Smooth muscle cell (in vitro differentiated cells): ENCODE data around the gene SYT3. TPM values are rescaled to one million over a fixed set of nuclear protein-coding genes. Genes with fewer than 3 reads are reported as not detected.
"Not testable (repeated sequence)": the region's sequence is repeated elsewhere in the genome, so short reads cannot be mapped to it uniquely, and the experiment has no call there.

Experiments
- DNase-seq: peaks from one replicate; lab custom pipeline; 2025; ENCODE audit not compliant: unreplicated experiment; lab: John Stamatoyannopoulos, UW
- H2AFZ ChIP-seq: fragments of 200-600 bp; sonication (generic); 2 replicates; pipeline ENCODE4 v1.6.0; 2016; ENCODE audit warnings: antibody characterized with exemption, low read depth, mild to moderate bottlenecking
- H3F3A ChIP-seq: fragments of 200-600 bp; sonication (generic); 2 replicates; pipeline ENCODE4 v1.6.0; 2017; ENCODE audit warnings: antibody characterized with exemption, low read depth
- H3K27ac ChIP-seq: fragments of 200-600 bp; sonication (generic); 2 replicates; pipeline ENCODE4 v1.5.1; 2016; ENCODE audit warnings: low read depth, mild to moderate bottlenecking
- H3K27me3 ChIP-seq: fragments of 200-600 bp; sonication (generic); 2 replicates; pipeline ENCODE4 v1.6.1; 2016; ENCODE audit warnings: low read depth, mild to moderate bottlenecking
- H3K36me3 ChIP-seq: fragments of 200-600 bp; sonication (generic); 2 replicates; pipeline ENCODE4 v1.5.1; 2016; ENCODE audit warnings: low read depth
- H3K4me1 ChIP-seq: fragments of 200-600 bp; sonication (generic); 2 replicates; pipeline ENCODE4 v1.5.1; 2016; ENCODE audit warnings: low read depth
- H3K4me2 ChIP-seq: fragments of 200-600 bp; sonication (generic); 2 replicates; pipeline ENCODE4 v1.6.0; 2016; ENCODE audit warnings: mild to moderate bottlenecking
- H3K4me3 ChIP-seq: fragments of 200-600 bp; sonication (generic); 2 replicates; pipeline ENCODE4 v1.5.1; 2016; ENCODE audit warnings: mild to moderate bottlenecking
- H3K79me2 ChIP-seq: fragments of 200-600 bp; sonication (generic); 2 replicates; pipeline ENCODE4 v1.6.0; 2016; ENCODE audit warnings: low read depth, mild to moderate bottlenecking
- H3K9ac ChIP-seq: fragments of 200-600 bp; sonication (generic); 2 replicates; pipeline ENCODE4 v1.6.0; 2016; ENCODE audit warnings: low read depth
- H3K9me3 ChIP-seq: fragments of 200-600 bp; sonication (generic); replicated peaks from 2 replicates; pipeline ENCODE4 v1.5.1; 2016; ENCODE audit warnings: low read depth
- H4K20me1 ChIP-seq: fragments of 200-600 bp; sonication (generic); 2 replicates; pipeline ENCODE4 v1.6.0; 2016; ENCODE audit warnings: low read depth
- CTCF ChIP-seq: fragments of 200-600 bp; sonication (generic); IDR thresholded peaks from 2 replicates; pipeline ENCODE4 v1.5.1; 2017; ENCODE audit warnings: borderline replicate concordance, mild to moderate bottlenecking, antibody characterized with exemption; ENCODE audit not compliant: insufficient read depth, poor library complexity, severe bottlenecking
- WGBS: methylation state at CpG from one replicate; pipeline ENCODE4 v1.1.7; 2016; ENCODE audit warnings: low lambda C conversion rate; 5-methylcytosine and 5-hydroxymethylcytosine counted together
- polyA plus RNA-seq: library from polyadenylated mRNA; unstranded; fragments of >200 nt; fragmentation: Nextera tagmentation; extraction: Ambion mirVana; gene quantifications from 2 replicates; pipeline ENCODE4 v1.2.1, GENCODE V29; 2016
- total RNA-seq: library from RNA; depleted of rRNA; stranded (reverse); fragments of >200 nt; gene quantifications from 2 replicates; pipeline ENCODE4 v1.2.3, GENCODE V29; 2014

The SYT3 gene
- total and polyA plus RNA-seq, 2 experiments from 2014 or later, result 0.13 to 1.8 TPM

DNA sequence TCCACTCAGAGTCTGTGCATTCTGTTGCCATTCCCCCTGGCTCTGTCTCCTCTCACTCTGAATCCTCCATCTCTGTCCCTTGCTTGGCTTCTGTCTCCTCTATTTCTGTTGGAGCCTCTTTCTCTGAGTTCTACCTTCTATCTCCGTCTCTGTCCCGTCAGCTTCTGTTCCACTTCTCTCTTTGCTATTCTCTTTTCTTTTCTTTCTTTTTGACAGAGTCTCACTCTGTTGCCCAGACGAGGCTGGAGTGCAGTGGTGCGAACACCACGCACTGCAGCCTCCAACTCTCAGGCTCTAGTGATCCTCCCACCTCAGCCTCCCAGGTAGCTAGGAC, 37.6 kb downstream of the SYT3 start:
- Histone ChIP-seq H3K4me1 (no peaks in the 10 kb centered on the region), H3K4me2 (no peak overlapping the region), H3K4me3 (no peak overlapping the region), H3K9me3 (no peaks in the 10 kb centered on the region), H3F3A (no peaks in the 10 kb centered on the region), H3K36me3 (no peaks in the 10 kb centered on the region), H2AFZ (no peak overlapping the region), H4K20me1 (no peaks in the 10 kb centered on the region), H3K27me3 (peaks cover 10% of the 10 kb centered on the region), H3K9ac (no peak overlapping the region), H3K79me2 (no peaks in the 10 kb centered on the region), H3K27ac (no peak overlapping the region)
- DNase-seq, result no peak
- 92% methylated on average over 5 of the region's 5 CpGs for WGBS
- no peak for TF ChIP-seq CTCF

- no peak overlapping the region for H3K4me3 ChIP-seq
- H3F3A ChIP-seq, result no peaks in the 10 kb centered on the region
- no peak for DNase-seq
- H3K79me2 ChIP-seq, result no peaks in the 10 kb centered on the region
- H3K27me3 ChIP-seq, result peaks cover 10% of the 10 kb centered on the region
- H3K4me1 ChIP-seq, result no peaks in the 10 kb centered on the region
- no peak overlapping the region for H3K4me2 ChIP-seq
- no peaks in the 10 kb centered on the region for H4K20me1 ChIP-seq
- no peak overlapping the region for H2AFZ ChIP-seq
- no peak overlapping the region for H3K27ac ChIP-seq
- H3K9ac ChIP-seq, result no peak overlapping the region
- TF ChIP-seq CTCF, result no peak
- no peaks in the 10 kb centered on the region for H3K9me3 ChIP-seq
- 42% methylated on average over 11 of the region's 11 CpGs for WGBS
- H3K36me3 ChIP-seq, result no peaks in the 10 kb centered on the region
Observed at GRCh38 chr19:50601407-50602088, 38.1 kb downstream of the SYT3 start.

DNA sequence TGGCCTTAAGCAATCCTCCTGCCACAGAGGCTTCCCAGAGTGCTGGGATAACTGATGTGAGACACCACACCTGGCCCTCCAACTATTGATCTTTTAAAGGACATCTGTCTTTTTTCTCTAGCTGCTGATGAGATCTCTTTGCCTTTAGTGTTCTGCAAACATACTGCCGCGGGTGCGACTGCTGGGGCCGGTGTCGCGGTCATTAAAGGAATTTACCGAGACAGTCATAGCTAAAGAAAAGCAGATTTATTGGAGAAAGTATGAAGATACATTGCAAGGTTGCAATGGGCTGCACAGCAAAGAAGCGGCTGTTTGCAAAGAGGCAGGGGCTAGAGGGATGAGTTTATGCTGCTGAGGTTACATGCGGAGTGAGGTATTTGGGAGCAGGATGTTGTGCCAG, 40.3 kb downstream of the SYT3 start:
- no peak overlapping the region for H3K4me2 ChIP-seq
- DNase-seq, result no peak
- no peak overlapping the region for H3K4me3 ChIP-seq
- no peak overlapping the region for H3K27ac ChIP-seq
- no peak overlapping the region for H3K9ac ChIP-seq
- no peaks in the 10 kb centered on the region for H3K9me3 ChIP-seq
- no peaks in the 10 kb centered on the region for H3K79me2 ChIP-seq
- peaks cover 10% of the 10 kb centered on the region for H3K27me3 ChIP-seq
- no peak for TF ChIP-seq CTCF
- H4K20me1 ChIP-seq, result no peaks in the 10 kb centered on the region
- WGBS, result 88% methylated on average over 9 of the region's 9 CpGs
- no peaks in the 10 kb centered on the region for H3K4me1 ChIP-seq
- H3F3A ChIP-seq, result no peaks in the 10 kb centered on the region
- H2AFZ ChIP-seq, result no peak overlapping the region
- no peaks in the 10 kb centered on the region for H3K36me3 ChIP-seq

DNA sequence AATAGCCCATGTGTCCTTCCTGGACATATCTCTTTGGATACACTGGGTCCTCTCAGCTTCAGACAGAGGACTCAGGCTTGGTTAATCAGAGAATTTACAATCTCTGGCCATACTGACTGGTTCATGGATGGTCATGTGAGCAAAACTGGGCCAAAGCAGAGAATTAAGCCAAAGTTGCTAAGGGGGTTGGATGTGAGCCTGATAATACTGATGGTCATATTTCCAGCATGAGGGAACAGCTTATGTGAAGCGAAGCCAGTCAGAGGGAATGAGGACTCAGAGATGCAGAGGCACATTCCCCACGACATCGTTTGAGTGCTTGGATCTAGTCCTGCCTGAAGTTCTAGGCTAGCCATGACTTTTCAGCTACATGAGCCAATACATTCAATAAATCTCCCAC, 49.5 kb downstream of the SYT3 start:
- no peak overlapping the region for H3K4me3 ChIP-seq

GRCh38 chr19:50581795-50582660, 57.7 kb downstream of the SYT3 start:
- H3K9me3 ChIP-seq, H3K27me3 ChIP-seq, H3K4me2 ChIP-seq, H3K36me3 ChIP-seq, H3K4me1 ChIP-seq, DNase-seq, H3K4me3 ChIP-seq, H3K9ac ChIP-seq, H3K79me2 ChIP-seq, H3K27ac ChIP-seq, H3F3A ChIP-seq, H4K20me1 ChIP-seq, H2AFZ ChIP-seq: not testable (repeated sequence)
- 88% methylated on average over 22 of the region's 24 CpGs for WGBS

More for the DNA sequence above, 49.5 kb downstream of the SYT3 start:
- H3K27ac ChIP-seq, result no peak overlapping the region
- 84% methylated on average over 3 of the region's 3 CpGs for WGBS
- H3K9me3 ChIP-seq, result no peaks in the 10 kb centered on the region
- no peaks in the 10 kb centered on the region for H3K79me2 ChIP-seq
- DNase-seq, result no peak
- no peaks in the 10 kb centered on the region for H3K36me3 ChIP-seq
- TF ChIP-seq CTCF, result no peak
- H3K9ac ChIP-seq, result no peak overlapping the region
- no peaks in the 10 kb centered on the region for H3K4me1 ChIP-seq
- H3F3A ChIP-seq, result no peaks in the 10 kb centered on the region
- no peak overlapping the region for H3K4me2 ChIP-seq
- H4K20me1 ChIP-seq, result no peaks in the 10 kb centered on the region
- no peaks in the 10 kb centered on the region for H3K27me3 ChIP-seq
- no peak overlapping the region for H2AFZ ChIP-seq
